Esophagus squamous epithelium (tissue), 5 donors: ENCODE data around the gene LDLR. TPM values are rescaled to one million over a fixed set of nuclear protein-coding genes. Genes with fewer than 3 reads are reported as not detected.
A peak's percentile ranks its signal among the peaks of the same experiment; 100 is the strongest.
"Not testable (repeated sequence)": the region's sequence is repeated elsewhere in the genome, so short reads cannot be mapped to it uniquely, and the experiment has no call there.

Experiments
- DNase-seq: peaks from one replicate; lab custom pipeline; 2025; lab: John Stamatoyannopoulos, UW
- H3K27ac ChIP-seq, 4 donors: fragments of 200-600 bp; sonication (generic); one replicate each; pipeline ENCODE4 v1.5.1; 2016 to 2019; ENCODE audit warnings: mild to moderate bottlenecking in 1 of 4
- H3K27me3 ChIP-seq, 4 donors: fragments of 200-600 bp; sonication (generic); 1 replicate in 3 of 4; 2 replicates in 1 of 4; pipeline versions ENCODE4 v1.5.1 to v1.6.0; 2017 to 2021; ENCODE audit warnings: antibody characterized with exemption in 1 of 4
- H3K36me3 ChIP-seq, 3 donors: fragments of 200-600 bp; sonication (generic); one replicate each; pipeline ENCODE4 v1.5.1; 2016 to 2019
- H3K4me1 ChIP-seq, 3 donors: fragments of 200-600 bp; sonication (generic); one replicate each; pipeline ENCODE4 v1.5.1; 2017 to 2019
- H3K4me3 ChIP-seq, 4 donors: fragments of 200-600 bp; sonication (generic); 1 replicate in 3 of 4; 2 replicates in 1 of 4; pipeline ENCODE4 v1.5.1; 2016 to 2019; ENCODE audit warnings: mild to moderate bottlenecking in 2 of 4, moderate library complexity in 1 of 4
- H3K9me3 ChIP-seq, 3 donors: fragments of 200-600 bp; sonication (generic); one replicate each; pipeline ENCODE4 v1.5.1; 2016 to 2019
- POLR2A ChIP-seq, 4 donors: fragments of 450-650 bp; IDR thresholded peaks; one replicate each; pipeline ENCODE4 v1.6.1; 2017; ENCODE audit warnings: antibody characterized with exemption in 4 of 4, mild to moderate bottlenecking in 4 of 4, moderate library complexity in 3 of 4
- WGBS, 2 donors: methylation state at CpG; one replicate each; pipeline ENCODE4 v1.1.5; 2018; 5-methylcytosine and 5-hydroxymethylcytosine counted together
- intact Hi-C: fragments of 100-400 bp; cut with DNase I; formaldehyde crosslinking; loops from one replicate; pipeline ENCODE4 v1.15.0; 2022
- total RNA-seq, 4 donors: library from RNA; depleted of rRNA; stranded (reverse); fragments of >200 nt; gene quantifications; one replicate each; pipeline ENCODE4 v1.1.0, GENCODE V29; 2016
- TF ChIP-seq, protein P1 (sequence below), 6 experiments: fragments of 450-650 bp in 4 of 6; fragments of 200-600 bp in 2 of 6; sonication (generic) in 2 of 6; IDR thresholded peaks; one replicate each; pipeline ENCODE4 v1.5.1; 2016 to 2019; ENCODE audit warnings: antibody characterized with exemption in 6 of 6, mild to moderate bottlenecking in 4 of 6, moderate library complexity in 4 of 6
- donor health status: DM: yes; HTN: yes; CAD: no.

The LDLR gene
- total RNA-seq, 4 donors from 2014 or later, result 58.9 to 207 (median 149) TPM

DNA sequence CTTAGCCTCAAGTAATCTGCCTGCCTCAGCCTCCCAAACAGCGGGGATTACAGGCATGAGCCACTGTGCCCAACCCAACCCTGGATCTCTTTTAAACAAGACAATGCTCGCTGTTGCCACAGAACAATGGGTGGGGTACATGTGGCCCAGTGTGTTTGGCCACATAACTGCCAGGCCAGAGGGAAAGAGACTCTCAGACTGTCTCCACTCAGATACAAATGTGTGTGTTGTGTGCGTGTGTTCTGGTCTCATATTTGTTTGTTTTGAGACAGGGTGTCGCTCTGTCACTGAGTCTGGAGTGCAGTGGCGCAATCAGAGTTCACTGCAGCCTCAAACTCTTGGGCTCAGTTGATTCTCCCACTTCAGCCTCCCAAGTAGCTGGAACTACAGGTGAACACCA lies 25.8 kb downstream of the LDLR start:
- Histone ChIP-seq H3K36me3 (peaks cover 46 to 100% (median 92%) of the 10 kb centered on the region in 3 donors), H3K27me3 (no peaks in the 10 kb centered on the region), H3K27ac (peak overlapping the region in 2 of 4 donors; percentile 16 to 33), H3K9me3 (no peaks in the 10 kb centered on the region), H3K4me3 (no peak overlapping the region), H3K4me1 (no peaks in the 10 kb centered on the region)
- TF ChIP-seq POLR2A (IDR thresholded peaks at IDR 0.05), result no peak
- TF ChIP-seq, protein P1, sequence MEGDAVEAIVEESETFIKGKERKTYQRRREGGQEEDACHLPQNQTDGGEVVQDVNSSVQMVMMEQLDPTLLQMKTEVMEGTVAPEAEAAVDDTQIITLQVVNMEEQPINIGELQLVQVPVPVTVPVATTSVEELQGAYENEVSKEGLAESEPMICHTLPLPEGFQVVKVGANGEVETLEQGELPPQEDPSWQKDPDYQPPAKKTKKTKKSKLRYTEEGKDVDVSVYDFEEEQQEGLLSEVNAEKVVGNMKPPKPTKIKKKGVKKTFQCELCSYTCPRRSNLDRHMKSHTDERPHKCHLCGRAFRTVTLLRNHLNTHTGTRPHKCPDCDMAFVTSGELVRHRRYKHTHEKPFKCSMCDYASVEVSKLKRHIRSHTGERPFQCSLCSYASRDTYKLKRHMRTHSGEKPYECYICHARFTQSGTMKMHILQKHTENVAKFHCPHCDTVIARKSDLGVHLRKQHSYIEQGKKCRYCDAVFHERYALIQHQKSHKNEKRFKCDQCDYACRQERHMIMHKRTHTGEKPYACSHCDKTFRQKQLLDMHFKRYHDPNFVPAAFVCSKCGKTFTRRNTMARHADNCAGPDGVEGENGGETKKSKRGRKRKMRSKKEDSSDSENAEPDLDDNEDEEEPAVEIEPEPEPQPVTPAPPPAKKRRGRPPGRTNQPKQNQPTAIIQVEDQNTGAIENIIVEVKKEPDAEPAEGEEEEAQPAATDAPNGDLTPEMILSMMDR (IDR thresholded peaks at IDR 0.05), result no peak
- no peak for DNase-seq
- intact Hi-C loops, result no loop called here
- WGBS, 2 donors, result 79 to 91% methylated on average over 4 to 5 of the region's 5 CpGs

GRCh38 chr19:11115895-11116446 lies 26.7 kb downstream of the LDLR start:
- 76 to 93% methylated on average over 6 to 10 of the region's 11 CpGs for WGBS, 2 donors
- intact Hi-C loops, result no loop called here
- DNase-seq, result no peak
- H3K4me3 ChIP-seq, result no peak overlapping the region
- H3K27me3 ChIP-seq, result no peaks in the 10 kb centered on the region
- peaks cover 43 to 100% (median 93%) of the 10 kb centered on the region in 3 donors for H3K36me3 ChIP-seq
- H3K4me1 ChIP-seq, result no peaks in the 10 kb centered on the region
- TF ChIP-seq POLR2A (IDR thresholded peaks at IDR 0.05), result no peak
- TF ChIP-seq, protein P1 (IDR thresholded peaks at IDR 0.05), result no peak
- no peak overlapping the region for H3K27ac ChIP-seq
- H3K9me3 ChIP-seq, result no peaks in the 10 kb centered on the region

GRCh38 chr19:11116507-11116906 lies 27.2 kb downstream of the LDLR start:
- no peak for DNase-seq
- no peak for TF ChIP-seq POLR2A (IDR thresholded peaks at IDR 0.05)
- TF ChIP-seq, protein P1 (IDR thresholded peaks at IDR 0.05), result no peak
- H3K36me3 ChIP-seq, result peaks cover 38 to 100% (median 94%) of the 10 kb centered on the region in 3 donors
- H3K4me1 ChIP-seq, result no peaks in the 10 kb centered on the region
- H3K4me3 ChIP-seq, result no peak overlapping the region
- no peak overlapping the region for H3K27ac ChIP-seq
- H3K27me3 ChIP-seq, result no peaks in the 10 kb centered on the region
- H3K9me3 ChIP-seq, result no peaks in the 10 kb centered on the region
- intact Hi-C loops, result no loop called here
- 87 to 98% methylated on average over 8 to 9 of the region's 9 CpGs for WGBS, 2 donors

- H3K9me3 ChIP-seq, H3K27ac ChIP-seq, H3K4me3 ChIP-seq, DNase-seq, H3K27me3 ChIP-seq, H3K4me1 ChIP-seq, intact Hi-C loops: not testable (repeated sequence)
- H3K36me3 ChIP-seq, result peaks cover 20 to 100% (median 72%) of the 10 kb centered on the region in 3 donors
- WGBS, 2 donors, result 83 to 84% methylated on average over 10 to 13 of the region's 17 CpGs
Measured at GRCh38 chr19:11121963-11122362, 32.7 kb downstream of the LDLR start.

DNA sequence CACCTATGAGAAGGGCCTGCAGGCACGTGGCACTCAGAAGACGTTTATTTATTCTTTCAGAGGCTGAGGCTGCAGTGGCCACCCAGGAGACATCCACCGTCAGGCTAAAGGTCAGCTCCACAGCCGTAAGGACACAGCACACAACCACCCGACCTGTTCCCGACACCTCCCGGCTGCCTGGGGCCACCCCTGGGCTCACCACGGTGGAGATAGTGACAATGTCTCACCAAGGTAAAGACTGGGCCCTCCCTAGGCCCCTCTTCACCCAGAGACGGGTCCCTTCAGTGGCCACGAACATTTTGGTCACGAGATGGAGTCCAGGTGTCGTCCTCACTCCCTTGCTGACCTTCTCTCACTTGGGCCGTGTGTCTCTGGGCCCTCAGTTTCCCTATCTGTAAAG lies 33.9 kb downstream of the LDLR start:
- Histone ChIP-seq H3K27ac (no peak overlapping the region), H3K4me3 (no peak overlapping the region), H3K9me3 (no peaks in the 10 kb centered on the region), H3K4me1 (peaks cover 0 to 9% (median 0%) of the 10 kb centered on the region in 3 donors), H3K36me3 (peaks cover 28 to 100% (median 71%) of the 10 kb centered on the region in 3 donors), H3K27me3 (no peaks in the 10 kb centered on the region)
- intact Hi-C loops, result no loop called here
- WGBS, 2 donors, result 87 to 88% methylated on average over 5 to 8 of the region's 13 CpGs
- no peak for DNase-seq
- TF ChIP-seq POLR2A (IDR thresholded peaks at IDR 0.05), result no peak
- TF ChIP-seq, protein P1 (IDR thresholded peaks at IDR 0.05), result no peak

DNA sequence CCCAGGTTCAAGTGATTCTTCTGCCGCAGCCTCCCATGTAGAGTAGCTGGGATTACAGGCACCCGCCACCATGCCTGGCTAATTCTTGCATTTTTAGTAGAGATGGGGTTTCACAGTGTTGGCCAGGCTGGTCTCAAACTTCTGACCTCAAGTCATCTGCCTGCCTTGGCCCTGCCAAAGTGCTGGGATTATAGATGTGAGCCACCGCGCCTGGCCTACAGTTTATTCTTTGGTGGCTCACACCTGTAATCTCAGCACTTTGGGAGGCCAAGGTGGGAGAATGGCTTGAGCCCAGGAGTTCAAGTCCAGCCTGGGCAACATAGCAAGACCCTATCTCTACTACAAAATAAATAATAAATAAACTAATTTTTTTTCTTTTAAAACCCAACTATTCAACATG lies 34.9 kb downstream of the LDLR start:
- intact Hi-C loops, result not testable (repeated sequence)
- WGBS, 2 donors, result 90 to 96% methylated on average over 2 to 4 of the region's 4 CpGs

More for the DNA sequence above, 34.9 kb downstream of the LDLR start:
- DNase-seq, H3K9me3 ChIP-seq, H3K4me1 ChIP-seq, H3K4me3 ChIP-seq, H3K27me3 ChIP-seq, H3K27ac ChIP-seq: not testable (repeated sequence)
- H3K36me3 ChIP-seq, result peaks cover 33 to 100% (median 74%) of the 10 kb centered on the region in 3 donors
